HL-60 (cell line): Measurements from ENCODE around the gene TMEM150A.
A peak's percentile ranks its signal among the peaks of the same experiment; 100 is the strongest.

ENCODE experiments used
- DNase-seq, 2 experiments: peaks; one replicate each; pipeline ENCODE4 v3.0.0-alpha.2; 2010 to 2020; ENCODE audit warnings: low read depth in 1 of 2, low spot score in 1 of 2
- H3K27ac ChIP-seq: fragments of 250-450 bp; sonication (Bioruptor Pico); replicated peaks from 2 replicates; pipeline ENCODE4 v1.5.1; 2020; ENCODE audit warnings: mild to moderate bottlenecking, moderate library complexity
- H3K27me3 ChIP-seq: fragments of 250-450 bp; sonication (Bioruptor Pico); 2 replicates; pipeline ENCODE4 v1.5.1; 2021; ENCODE audit warnings: mild to moderate bottlenecking, moderate library complexity; ENCODE audit not compliant: insufficient read depth, poor library complexity, severe bottlenecking
- H3K4me3 ChIP-seq: replicated peaks from 2 replicates; pipeline ENCODE4 v1.5.1; 2011; ENCODE audit warnings: mild to moderate bottlenecking, control low read depth, low read length; ENCODE audit not compliant: insufficient read depth
- GABPA ChIP-seq: IDR thresholded peaks from 2 replicates; pipeline ENCODE4 v1.6.1; 2012; ENCODE audit warnings: low read depth
- POLR2AphosphoS5 ChIP-seq: IDR thresholded peaks from 2 replicates; pipeline ENCODE4 v1.6.1; 2012; ENCODE audit warnings: low read depth
- SPI1 ChIP-seq: IDR thresholded peaks from 2 replicates; pipeline ENCODE4 v1.6.1; 2012; ENCODE audit warnings: low read depth, mild to moderate bottlenecking, borderline replicate concordance
- TF ChIP-seq, protein P1 (sequence below): IDR thresholded peaks from 2 replicates; pipeline ENCODE4 v1.6.1; 2012; ENCODE audit warnings: low read depth; ENCODE audit not compliant: insufficient replicate concordance
- TF ChIP-seq, protein P2 (sequence below): IDR thresholded peaks from one replicate; pipeline ENCODE4 v1.5.1; 2011; ENCODE audit warnings: low read length, control low read depth, inconsistent platforms; ENCODE audit not compliant: insufficient read depth

Gene TMEM150A

DNA sequence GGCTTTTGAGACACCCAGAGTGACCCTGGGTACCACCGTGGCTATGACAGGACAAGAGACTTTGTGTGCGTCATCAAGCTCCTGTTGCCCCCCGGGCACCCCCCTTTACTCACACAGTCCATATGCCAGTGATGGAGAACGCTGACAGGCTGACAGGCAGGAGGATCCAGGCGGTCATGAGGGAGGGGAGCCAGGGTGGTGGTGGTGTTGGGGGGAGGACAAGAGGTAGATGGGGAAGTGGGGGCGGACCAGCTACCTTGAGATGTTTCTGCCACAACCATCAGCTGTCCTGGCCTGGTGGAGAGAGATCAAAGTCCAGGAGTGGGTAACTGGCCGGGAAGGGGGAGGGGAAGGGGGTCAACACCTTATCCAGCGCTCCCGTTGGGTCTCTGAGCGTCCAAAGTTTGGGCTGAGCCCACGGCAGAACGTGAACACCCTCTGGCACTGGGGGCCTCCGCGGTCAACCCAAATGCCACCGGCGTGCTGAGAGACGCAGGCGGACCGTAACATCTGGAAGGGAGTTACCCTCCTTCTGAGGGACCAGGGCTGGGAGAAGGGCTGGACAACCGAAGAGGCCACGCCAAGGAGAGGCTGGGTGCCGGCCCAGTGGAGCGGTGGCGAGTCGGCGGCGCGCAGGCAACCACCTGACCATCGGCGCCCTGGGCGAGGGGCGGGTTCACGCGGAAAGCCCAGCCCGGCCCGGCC, 575 bp downstream of the TMEM150A start:
- Histone ChIP-seq H3K27me3 (no peaks in the 10 kb centered on the region), H3K4me3 (peak overlapping the region; percentile 66), H3K27ac (no peak overlapping the region)
- no peak for DNase-seq
- TF ChIP-seq GABPA (no peak), POLR2AphosphoS5 (no peak), SPI1 (no peak)
- TF ChIP-seq, protein P1, sequence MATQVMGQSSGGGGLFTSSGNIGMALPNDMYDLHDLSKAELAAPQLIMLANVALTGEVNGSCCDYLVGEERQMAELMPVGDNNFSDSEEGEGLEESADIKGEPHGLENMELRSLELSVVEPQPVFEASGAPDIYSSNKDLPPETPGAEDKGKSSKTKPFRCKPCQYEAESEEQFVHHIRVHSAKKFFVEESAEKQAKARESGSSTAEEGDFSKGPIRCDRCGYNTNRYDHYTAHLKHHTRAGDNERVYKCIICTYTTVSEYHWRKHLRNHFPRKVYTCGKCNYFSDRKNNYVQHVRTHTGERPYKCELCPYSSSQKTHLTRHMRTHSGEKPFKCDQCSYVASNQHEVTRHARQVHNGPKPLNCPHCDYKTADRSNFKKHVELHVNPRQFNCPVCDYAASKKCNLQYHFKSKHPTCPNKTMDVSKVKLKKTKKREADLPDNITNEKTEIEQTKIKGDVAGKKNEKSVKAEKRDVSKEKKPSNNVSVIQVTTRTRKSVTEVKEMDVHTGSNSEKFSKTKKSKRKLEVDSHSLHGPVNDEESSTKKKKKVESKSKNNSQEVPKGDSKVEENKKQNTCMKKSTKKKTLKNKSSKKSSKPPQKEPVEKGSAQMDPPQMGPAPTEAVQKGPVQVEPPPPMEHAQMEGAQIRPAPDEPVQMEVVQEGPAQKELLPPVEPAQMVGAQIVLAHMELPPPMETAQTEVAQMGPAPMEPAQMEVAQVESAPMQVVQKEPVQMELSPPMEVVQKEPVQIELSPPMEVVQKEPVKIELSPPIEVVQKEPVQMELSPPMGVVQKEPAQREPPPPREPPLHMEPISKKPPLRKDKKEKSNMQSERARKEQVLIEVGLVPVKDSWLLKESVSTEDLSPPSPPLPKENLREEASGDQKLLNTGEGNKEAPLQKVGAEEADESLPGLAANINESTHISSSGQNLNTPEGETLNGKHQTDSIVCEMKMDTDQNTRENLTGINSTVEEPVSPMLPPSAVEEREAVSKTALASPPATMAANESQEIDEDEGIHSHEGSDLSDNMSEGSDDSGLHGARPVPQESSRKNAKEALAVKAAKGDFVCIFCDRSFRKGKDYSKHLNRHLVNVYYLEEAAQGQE, result no peak
- TF ChIP-seq, protein P2, sequence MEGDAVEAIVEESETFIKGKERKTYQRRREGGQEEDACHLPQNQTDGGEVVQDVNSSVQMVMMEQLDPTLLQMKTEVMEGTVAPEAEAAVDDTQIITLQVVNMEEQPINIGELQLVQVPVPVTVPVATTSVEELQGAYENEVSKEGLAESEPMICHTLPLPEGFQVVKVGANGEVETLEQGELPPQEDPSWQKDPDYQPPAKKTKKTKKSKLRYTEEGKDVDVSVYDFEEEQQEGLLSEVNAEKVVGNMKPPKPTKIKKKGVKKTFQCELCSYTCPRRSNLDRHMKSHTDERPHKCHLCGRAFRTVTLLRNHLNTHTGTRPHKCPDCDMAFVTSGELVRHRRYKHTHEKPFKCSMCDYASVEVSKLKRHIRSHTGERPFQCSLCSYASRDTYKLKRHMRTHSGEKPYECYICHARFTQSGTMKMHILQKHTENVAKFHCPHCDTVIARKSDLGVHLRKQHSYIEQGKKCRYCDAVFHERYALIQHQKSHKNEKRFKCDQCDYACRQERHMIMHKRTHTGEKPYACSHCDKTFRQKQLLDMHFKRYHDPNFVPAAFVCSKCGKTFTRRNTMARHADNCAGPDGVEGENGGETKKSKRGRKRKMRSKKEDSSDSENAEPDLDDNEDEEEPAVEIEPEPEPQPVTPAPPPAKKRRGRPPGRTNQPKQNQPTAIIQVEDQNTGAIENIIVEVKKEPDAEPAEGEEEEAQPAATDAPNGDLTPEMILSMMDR, result no peak

DNA sequence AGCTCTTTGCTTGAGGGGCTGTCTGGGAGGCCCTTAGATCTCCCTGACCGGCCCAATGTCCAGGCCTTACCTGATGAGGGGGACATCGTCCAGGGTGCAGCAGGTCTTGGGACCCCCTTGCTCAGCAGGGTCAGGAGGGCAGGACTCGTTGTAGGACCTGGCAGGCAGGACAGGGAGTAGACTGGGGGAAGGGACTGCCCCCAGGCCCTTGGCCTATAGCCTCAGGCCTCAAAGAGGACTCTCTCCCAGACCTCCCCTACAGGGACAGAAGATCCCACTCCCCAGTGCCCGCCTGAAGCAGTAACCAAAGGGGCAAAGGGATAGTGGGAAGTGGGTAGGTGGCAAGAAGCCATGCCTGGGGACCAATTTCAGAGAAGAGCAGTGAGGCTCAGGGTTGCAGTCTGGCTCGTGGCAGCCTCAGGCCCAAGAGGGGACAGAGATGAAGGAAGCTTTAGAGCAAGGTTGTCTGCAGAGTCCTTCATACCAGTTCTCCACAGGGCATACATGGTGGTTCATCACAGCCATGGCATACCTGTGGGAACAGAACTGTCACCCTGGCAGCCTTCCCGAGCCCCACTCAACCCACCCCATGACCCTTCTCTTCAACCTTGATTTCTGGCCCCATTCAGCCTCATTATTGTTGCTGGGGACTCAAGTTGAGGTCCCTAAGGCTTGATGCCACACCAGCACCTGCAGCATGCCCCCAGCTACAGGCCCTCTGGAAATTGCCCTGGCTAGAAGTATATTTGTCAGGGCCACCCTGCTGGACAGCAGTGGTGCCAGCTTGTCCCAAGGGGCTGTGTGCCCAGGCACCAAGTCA, 1.3 kb downstream of the TMEM150A start:
- DNase-seq, result no peak
- H3K27me3 ChIP-seq, result no peaks in the 10 kb centered on the region
- no peak overlapping the region for H3K4me3 ChIP-seq
- TF ChIP-seq, protein P1, result no peak
- TF ChIP-seq GABPA (no peak), SPI1 (no peak), POLR2AphosphoS5 (no peak)
- TF ChIP-seq, protein P2, result no peak
- H3K27ac ChIP-seq, result no peak overlapping the region

DNA sequence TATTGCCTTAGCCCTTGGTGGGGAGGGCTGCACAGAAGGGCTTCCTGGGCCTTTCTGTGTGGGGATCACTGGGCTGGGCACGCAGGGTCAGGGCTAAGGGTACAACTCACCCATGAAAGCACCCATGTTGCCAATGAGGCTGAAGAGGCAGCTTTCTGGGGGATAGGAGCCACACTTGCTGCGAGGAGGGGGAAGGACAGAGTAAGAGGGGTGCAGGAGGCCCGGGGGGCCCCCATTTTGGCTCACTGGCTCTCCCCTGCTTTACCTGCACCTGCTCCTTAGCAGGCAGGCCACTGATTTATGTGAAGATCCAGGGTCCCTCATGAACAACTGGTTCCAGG, 2.3 kb downstream of the TMEM150A start:
- TF ChIP-seq, protein P2, result no peak
- TF ChIP-seq POLR2AphosphoS5 (no peak), SPI1 (no peak), GABPA (no peak)
- TF ChIP-seq, protein P1, result no peak
- peak overlapping the region; percentile 36; the same call in 1 of the 2 replicates for H3K27ac ChIP-seq
- H3K27me3 ChIP-seq, result no peaks in the 10 kb centered on the region
- DNase-seq, result no peak
- no peak overlapping the region for H3K4me3 ChIP-seq
